GM12875 (cell line): Measurements from ENCODE around the gene NFX1.
A peak's percentile ranks its signal among the peaks of the same experiment; 100 is the strongest.

Source experiments
- H3K4me3 ChIP-seq: one replicate; pipeline ENCODE4 v1.5.1; 2011; ENCODE audit warnings: low read depth, low read length, control low read depth
- CTCF ChIP-seq: IDR thresholded peaks from 2 replicates; pipeline ENCODE4 v1.5.1; 2011; ENCODE audit warnings: low read depth, mild to moderate bottlenecking, control low read depth, inconsistent platforms, low read length, moderate library complexity, borderline replicate concordance; ENCODE audit not compliant: insufficient read depth

Gene NFX1

GRCh38 chr9:33287087-33287490 lies 3.2 kb upstream of the NFX1 start:
- H3K4me3 ChIP-seq, result no peak overlapping the region
- TF ChIP-seq CTCF, result peak; percentile 75

- no peak overlapping the region for H3K4me3 ChIP-seq
- no peak for TF ChIP-seq CTCF
Observed at GRCh38 chr9:33288235-33288634, 2.1 kb upstream of the NFX1 start.

GRCh38 chr9:33288828-33289483 lies 1.4 kb upstream of the NFX1 start:
- no peak for TF ChIP-seq CTCF
- H3K4me3 ChIP-seq, result peak overlapping the region; percentile 98

- peak overlapping the region; percentile 98 for H3K4me3 ChIP-seq
- no peak for TF ChIP-seq CTCF
Observed at GRCh38 chr9:33289496-33289895, 820 bp upstream of the NFX1 start.

- no peak for TF ChIP-seq CTCF
- peak overlapping the region; percentile 98 for H3K4me3 ChIP-seq
Observed at GRCh38 chr9:33289936-33290246, 425 bp upstream of the NFX1 start.

GRCh38 chr9:33291031-33291397 lies 698 bp downstream of the NFX1 start:
- TF ChIP-seq CTCF, result no peak
- peak overlapping the region; percentile 98 for H3K4me3 ChIP-seq

- TF ChIP-seq CTCF, result no peak
- H3K4me3 ChIP-seq, result no peak overlapping the region
Observed at GRCh38 chr9:33291901-33292300, 1.6 kb downstream of the NFX1 start.
